LNCaP clone FGC (cell line): ENCODE data around the gene ABCC9.

Experiments
- DNase-seq: peaks from one replicate; pipeline ENCODE4 v3.0.0-alpha.2; 2011; ENCODE audit warnings: low read depth
- H3K4me3 ChIP-seq: 2 replicates; pipeline ENCODE4 v1.5.1; 2011; ENCODE audit warnings: mild to moderate bottlenecking, low read depth, low read length, control low read depth
- TF ChIP-seq, protein P1 (sequence below): IDR thresholded peaks from 2 replicates; pipeline ENCODE4 v1.5.1; 2012; ENCODE audit warnings: mild to moderate bottlenecking; ENCODE audit not compliant: control insufficient read depth, insufficient read depth; ENCODE audit errors: extremely low read depth

ABCC9 gene

DNA sequence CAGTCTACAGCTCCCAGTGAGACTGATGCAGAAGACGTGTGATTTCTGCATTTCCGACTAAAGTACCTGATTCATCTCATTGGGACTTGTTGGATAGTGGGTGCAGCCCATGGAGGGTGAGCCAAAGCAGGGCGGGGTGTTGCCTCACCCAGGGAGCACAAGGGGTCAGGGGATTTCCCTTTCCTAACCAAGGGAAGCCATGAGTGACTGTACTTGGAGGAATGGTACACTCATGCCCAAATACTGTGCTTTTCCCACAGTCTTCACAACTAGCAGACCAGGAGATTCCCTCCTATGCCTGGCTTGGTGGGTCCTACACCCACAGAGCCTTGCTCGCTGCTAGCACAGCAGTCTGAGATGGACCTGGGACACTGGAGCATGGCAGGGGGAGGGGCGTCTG lies 21.0 kb upstream of the ABCC9 start:
- TF ChIP-seq, protein P1, sequence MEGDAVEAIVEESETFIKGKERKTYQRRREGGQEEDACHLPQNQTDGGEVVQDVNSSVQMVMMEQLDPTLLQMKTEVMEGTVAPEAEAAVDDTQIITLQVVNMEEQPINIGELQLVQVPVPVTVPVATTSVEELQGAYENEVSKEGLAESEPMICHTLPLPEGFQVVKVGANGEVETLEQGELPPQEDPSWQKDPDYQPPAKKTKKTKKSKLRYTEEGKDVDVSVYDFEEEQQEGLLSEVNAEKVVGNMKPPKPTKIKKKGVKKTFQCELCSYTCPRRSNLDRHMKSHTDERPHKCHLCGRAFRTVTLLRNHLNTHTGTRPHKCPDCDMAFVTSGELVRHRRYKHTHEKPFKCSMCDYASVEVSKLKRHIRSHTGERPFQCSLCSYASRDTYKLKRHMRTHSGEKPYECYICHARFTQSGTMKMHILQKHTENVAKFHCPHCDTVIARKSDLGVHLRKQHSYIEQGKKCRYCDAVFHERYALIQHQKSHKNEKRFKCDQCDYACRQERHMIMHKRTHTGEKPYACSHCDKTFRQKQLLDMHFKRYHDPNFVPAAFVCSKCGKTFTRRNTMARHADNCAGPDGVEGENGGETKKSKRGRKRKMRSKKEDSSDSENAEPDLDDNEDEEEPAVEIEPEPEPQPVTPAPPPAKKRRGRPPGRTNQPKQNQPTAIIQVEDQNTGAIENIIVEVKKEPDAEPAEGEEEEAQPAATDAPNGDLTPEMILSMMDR: no peak
- DNase-seq: no peak

DNA sequence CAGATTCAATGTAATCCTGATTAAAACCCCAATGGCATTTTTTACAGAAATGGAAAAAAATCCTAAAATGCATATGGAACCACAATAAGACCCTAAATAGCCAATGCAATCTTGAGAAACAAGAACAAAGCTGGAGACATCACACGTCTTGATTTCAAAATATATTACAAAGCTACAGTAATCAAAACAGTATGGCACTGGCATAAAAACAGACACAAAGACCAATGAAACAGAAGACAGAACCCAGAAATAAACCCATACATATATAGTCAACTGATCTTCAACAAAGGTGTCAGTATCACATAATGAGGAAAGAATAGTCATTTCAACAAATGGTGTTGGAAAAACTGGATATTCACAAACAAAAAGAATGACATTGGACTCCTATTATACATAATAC lies 9.4 kb upstream of the ABCC9 start:
- no peak for DNase-seq
- H3K4me3 ChIP-seq: no peak overlapping the region
- TF ChIP-seq, protein P1: no peak

More for the DNA sequence above, 21.0 kb upstream of the ABCC9 start:
- H3K4me3 ChIP-seq: no peak overlapping the region

DNA sequence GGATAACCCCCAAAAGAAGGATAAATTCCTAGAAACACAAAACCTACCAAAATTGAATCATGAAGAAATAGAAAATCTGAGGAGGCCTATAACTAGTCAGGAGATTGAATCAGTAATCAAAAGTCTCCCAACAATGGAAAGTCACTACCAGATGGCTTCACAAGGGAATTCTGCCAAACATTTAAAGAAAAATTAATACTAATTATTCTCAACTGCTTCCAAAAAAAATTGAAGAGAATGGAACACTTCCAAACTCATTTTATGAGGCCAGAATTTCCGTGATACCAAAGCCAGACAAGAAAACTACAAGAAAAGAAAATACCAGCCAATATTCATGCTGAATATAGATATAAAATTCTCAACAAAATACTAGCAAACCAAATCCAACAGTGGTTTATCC lies 7.8 kb upstream of the ABCC9 start:
- TF ChIP-seq, protein P1: no peak
- DNase-seq: no peak
- H3K4me3 ChIP-seq: no peak overlapping the region

DNA sequence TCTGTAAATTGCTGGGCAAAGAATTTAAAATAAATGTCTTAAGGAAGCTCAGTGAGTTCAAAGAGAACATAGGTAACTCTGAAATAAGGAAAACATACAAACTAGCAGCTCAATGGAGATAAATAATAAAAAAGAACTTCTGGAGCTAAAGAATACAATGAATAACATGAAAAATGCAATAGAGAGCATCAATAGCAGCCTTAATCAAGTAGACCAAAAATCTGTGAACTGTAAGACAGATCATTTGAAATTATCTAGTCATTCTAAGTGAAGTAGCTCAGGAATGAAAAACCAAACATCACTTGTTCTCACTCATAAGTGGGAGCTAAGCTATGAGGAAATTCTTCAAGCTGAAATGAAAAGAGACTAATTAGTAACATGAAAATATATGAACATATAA lies 5.8 kb upstream of the ABCC9 start:
- TF ChIP-seq, protein P1: no peak
- H3K4me3 ChIP-seq: no peak overlapping the region
- DNase-seq: no peak

DNA sequence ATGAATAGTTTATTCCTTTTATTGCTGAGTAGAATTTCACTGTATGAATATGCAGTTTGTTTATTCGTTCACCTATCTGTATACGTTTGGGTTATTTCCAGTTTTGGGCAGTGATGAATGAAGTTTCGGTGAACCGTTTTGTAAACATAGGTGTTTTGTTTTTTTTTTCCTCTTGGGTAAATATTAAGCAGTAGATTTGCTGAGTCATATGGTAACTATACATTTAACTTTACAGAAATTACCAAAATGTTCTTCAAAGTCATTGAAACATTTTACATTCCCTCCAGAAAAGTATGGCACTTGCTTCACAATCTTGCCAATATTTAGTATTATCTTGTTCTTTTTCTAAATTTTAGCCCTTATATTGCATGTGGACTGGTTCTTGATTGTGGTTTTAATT lies 3.8 kb upstream of the ABCC9 start:
- TF ChIP-seq, protein P1: no peak

DNA sequence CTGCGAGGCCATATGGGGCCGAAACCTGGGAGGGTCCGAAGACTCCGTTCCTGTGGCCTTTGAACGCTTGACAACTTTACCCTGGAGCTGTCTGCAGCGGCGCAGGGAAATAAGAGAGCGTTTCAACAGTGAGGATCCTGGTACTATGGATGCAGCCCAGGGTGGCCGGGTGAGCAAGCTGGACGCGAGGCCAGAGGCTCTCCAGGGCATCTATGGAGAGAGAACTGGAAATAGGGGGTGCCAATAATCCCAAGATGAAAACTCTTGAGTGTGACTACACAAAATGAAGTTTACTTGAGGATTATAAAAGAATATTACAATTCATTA lies 1.1 kb upstream of the ABCC9 start:
- DNase-seq: no peak
- H3K4me3 ChIP-seq: no peak overlapping the region
- TF ChIP-seq, protein P1: no peak

More for the DNA sequence above, 3.8 kb upstream of the ABCC9 start:
- H3K4me3 ChIP-seq: no peak overlapping the region
- DNase-seq: no peak

DNA sequence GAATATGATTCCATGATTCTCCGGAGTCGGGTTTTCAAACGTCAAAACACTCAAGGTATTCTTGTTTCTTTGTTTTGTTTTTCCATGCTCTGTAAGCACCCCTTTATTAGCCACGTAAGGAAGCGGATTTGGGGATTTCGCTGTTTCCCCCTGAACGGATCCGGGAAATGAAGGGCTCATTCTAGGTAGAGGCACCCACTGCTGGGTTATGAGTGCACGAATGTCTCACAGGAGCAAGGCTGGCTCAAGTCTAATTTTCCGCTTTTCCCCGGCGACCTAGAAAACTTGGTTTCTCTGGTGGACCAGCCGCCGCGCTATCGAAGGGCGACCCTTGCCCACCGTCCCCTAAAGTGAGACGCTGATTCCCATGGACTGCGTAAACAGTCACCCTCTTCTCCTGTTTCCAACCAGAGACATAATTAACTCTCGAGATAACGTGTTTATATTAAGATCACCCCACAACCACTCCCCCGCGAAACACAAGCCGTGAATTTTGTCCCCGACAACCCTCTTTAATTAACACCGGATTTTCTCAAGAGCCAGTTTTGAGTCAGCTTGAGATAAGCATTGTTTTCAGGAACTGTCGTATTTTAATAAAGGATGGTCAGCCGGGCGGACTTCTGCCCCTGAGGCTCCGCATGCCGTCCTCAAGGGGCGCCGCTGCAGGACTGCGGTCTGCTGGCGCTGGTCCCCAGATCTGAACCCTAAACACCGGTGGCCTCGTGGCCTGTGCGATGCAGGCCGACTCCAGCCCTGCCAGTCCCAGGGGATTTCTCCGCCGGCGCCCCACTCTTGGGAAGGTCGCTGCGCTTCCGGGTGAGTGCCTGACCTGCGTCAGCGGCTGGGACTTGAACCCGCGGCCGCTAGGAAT lies 515 bp upstream of the ABCC9 start:
- TF ChIP-seq, protein P1: no peak
- DNase-seq: no peak
- no peak overlapping the region for H3K4me3 ChIP-seq
